BE2C (cell line): ENCODE data around the gene CORO1C.
"Not testable (repeated sequence)": the region's sequence is repeated elsewhere in the genome, so short reads cannot be mapped to it uniquely, and the experiment has no call there.

Experiments
- DNase-seq: peaks from one replicate; pipeline ENCODE4 v3.0.0-alpha.2; 2020
- H3K27me3 ChIP-seq: fragments of 250-450 bp; sonication (Bioruptor Pico); 2 replicates; pipeline ENCODE4 v1.5.1; 2020; ENCODE audit warnings: mild to moderate bottlenecking
- H3K36me3 ChIP-seq: fragments of 250-450 bp; sonication (Bioruptor Pico); 2 replicates; pipeline ENCODE4 v1.5.1; 2020; ENCODE audit warnings: mild to moderate bottlenecking
- H3K4me1 ChIP-seq: fragments of 250-450 bp; sonication (Bioruptor Pico); 2 replicates; pipeline ENCODE4 v1.5.1; 2020
- H3K4me3 ChIP-seq: 2 replicates; pipeline ENCODE4 v1.5.1; 2011; ENCODE audit warnings: low read depth, low read length
- H3K9me3 ChIP-seq: fragments of 250-450 bp; sonication (Bioruptor Pico); 2 replicates; pipeline ENCODE4 v1.5.1; 2020
- CTCF ChIP-seq: IDR thresholded peaks from 2 replicates; pipeline ENCODE4 v1.5.1; 2012; ENCODE audit warnings: mild to moderate bottlenecking, low read depth, low read length

Gene CORO1C

GRCh38 chr12:108633081-108633533 is 98.2 kb downstream of the CORO1C start:
- Histone ChIP-seq H3K27me3 (no peaks in the 10 kb centered on the region), H3K36me3 (no peaks in the 10 kb centered on the region), H3K4me3 (no peak overlapping the region), H3K9me3 (no peaks in the 10 kb centered on the region), H3K4me1 (peaks cover 8% of the 10 kb centered on the region)
- no peak for TF ChIP-seq CTCF
- no peak for DNase-seq

GRCh38 chr12:108631261-108631660 is 100.1 kb downstream of the CORO1C start:
- H3K4me3 ChIP-seq, H3K4me1 ChIP-seq, H3K36me3 ChIP-seq, H3K9me3 ChIP-seq, DNase-seq, H3K27me3 ChIP-seq: not testable (repeated sequence)

GRCh38 chr12:108630481-108631207 is 100.7 kb downstream of the CORO1C start:
- Histone ChIP-seq H3K4me1 (peaks cover 8% of the 10 kb centered on the region), H3K4me3 (no peak overlapping the region), H3K9me3 (no peaks in the 10 kb centered on the region), H3K36me3 (no peaks in the 10 kb centered on the region), H3K27me3 (no peaks in the 10 kb centered on the region)
- TF ChIP-seq CTCF: no peak
- DNase-seq: peak; percentile 27

GRCh38 chr12:108629824-108630476 is 101.4 kb downstream of the CORO1C start:
- H3K36me3 ChIP-seq: no peaks in the 10 kb centered on the region
- H3K4me1 ChIP-seq: peaks cover 8% of the 10 kb centered on the region
- TF ChIP-seq CTCF: no peak
- DNase-seq: no peak
- no peak overlapping the region for H3K4me3 ChIP-seq
- no peaks in the 10 kb centered on the region for H3K9me3 ChIP-seq
- no peaks in the 10 kb centered on the region for H3K27me3 ChIP-seq

- Histone ChIP-seq H3K4me3 (no peak overlapping the region), H3K4me1 (peaks cover 5% of the 10 kb centered on the region)
Measured at GRCh38 chr12:108629151-108629550, 102.2 kb downstream of the CORO1C start.

GRCh38 chr12:108627134-108627920 is 104.0 kb downstream of the CORO1C start:
- DNase-seq: no peak

More at GRCh38 chr12:108629151-108629550, 102.2 kb downstream of the CORO1C start:
- no peak for DNase-seq
- Histone ChIP-seq H3K36me3 (no peaks in the 10 kb centered on the region), H3K27me3 (no peaks in the 10 kb centered on the region), H3K9me3 (no peaks in the 10 kb centered on the region)
- no peak for TF ChIP-seq CTCF

More at GRCh38 chr12:108627134-108627920, 104.0 kb downstream of the CORO1C start:
- no peaks in the 10 kb centered on the region for H3K27me3 ChIP-seq
- no peak overlapping the region for H3K4me3 ChIP-seq
- H3K36me3 ChIP-seq: no peaks in the 10 kb centered on the region
- TF ChIP-seq CTCF: no peak
- no peaks in the 10 kb centered on the region for H3K9me3 ChIP-seq
- H3K4me1 ChIP-seq: no peaks in the 10 kb centered on the region
